ENCODE results near the gene KLHL8. TPM values are rescaled to one million over a fixed set of nuclear protein-coding genes. Genes with fewer than 3 reads are reported as not detected.
A peak's percentile ranks its signal among the peaks of the same experiment; 100 is the strongest.
"Not testable (repeated sequence)": the region's sequence is repeated elsewhere in the genome, so short reads cannot be mapped to it uniquely, and the experiment has no call there.

Gene KLHL8
- total RNA-seq, 3 donors from 2014 or later: 16.4 to 23.0 (median 22.5) TPM

GRCh38 chr4:87153078-87153870 lies 67.1 kb downstream of the KLHL8 start:
- no peak overlapping the region for H3K4me3 ChIP-seq
- H3K36me3 ChIP-seq (ENCODE audit: low read depth): no peaks in the 10 kb centered on the region
- no peak for ATAC-seq
- intact Hi-C loops (cut with DNase I, micrococcal nuclease): loop anchor here (5.0 kb wide), 1 partner anchor 84 kb away; no protein-coding TSS in a partner anchor
- H3K9me3 ChIP-seq: no peaks in the 10 kb centered on the region
- no peak for DNase-seq
- peaks cover 7% of the 10 kb centered on the region for H3K4me1 ChIP-seq (ENCODE audit: low read depth)
- TF ChIP-seq CTCF (IDR thresholded peaks at IDR 0.05): no peak

- Histone ChIP-seq H3K9me3 (no peaks in the 10 kb centered on the region), H3K36me3 (ENCODE audit: low read depth) (no peaks in the 10 kb centered on the region), H3K4me1 (ENCODE audit: low read depth) (peaks cover 7% of the 10 kb centered on the region), H3K4me3 (no peak overlapping the region)
- intact Hi-C loops (cut with DNase I, micrococcal nuclease): loop anchor here (5.0 kb wide), 1 partner anchor 85 kb away; no protein-coding TSS in a partner anchor
- no peak for TF ChIP-seq CTCF (IDR thresholded peaks at IDR 0.05)
- no peak for DNase-seq
- no peak for ATAC-seq
Measured at GRCh38 chr4:87152310-87153041, 67.9 kb downstream of the KLHL8 start.

- DNase-seq (no peak), ATAC-seq (peak; percentile 50)
- no peak overlapping the region for H3K4me3 ChIP-seq
- no peaks in the 10 kb centered on the region for H3K36me3 ChIP-seq (ENCODE audit: low read depth)
- intact Hi-C loops (cut with DNase I, micrococcal nuclease): loop anchor here (5.0 kb wide), 1 partner anchor 86 kb away; no protein-coding TSS in a partner anchor
- no peak for TF ChIP-seq CTCF (IDR thresholded peaks at IDR 0.05)
- H3K4me1 ChIP-seq (ENCODE audit: low read depth): peaks cover 7% of the 10 kb centered on the region
- H3K9me3 ChIP-seq: no peaks in the 10 kb centered on the region
Measured at GRCh38 chr4:87151730-87152129, 68.7 kb downstream of the KLHL8 start.

GRCh38 chr4:87150498-87151261 lies 69.7 kb downstream of the KLHL8 start:
- intact Hi-C loops (cut with DNase I, micrococcal nuclease): loop anchor here (5.0 kb wide), 1 partner anchor 87 kb away; no protein-coding TSS in a partner anchor
- peak; percentile 83 for TF ChIP-seq CTCF (IDR thresholded peaks at IDR 0.05)
- no peaks in the 10 kb centered on the region for H3K9me3 ChIP-seq
- H3K36me3 ChIP-seq (ENCODE audit: low read depth): no peaks in the 10 kb centered on the region
- DNase-seq (peak in 1 of 3 donors; percentile 91), ATAC-seq (peak; percentile 90)
- peaks cover 7% of the 10 kb centered on the region for H3K4me1 ChIP-seq (ENCODE audit: low read depth)
- H3K4me3 ChIP-seq: no peak overlapping the region

- TF ChIP-seq CTCF (IDR thresholded peaks at IDR 0.05): no peak
- Histone ChIP-seq H3K9me3 (no peaks in the 10 kb centered on the region), H3K4me3 (no peak overlapping the region), H3K4me1 (ENCODE audit: low read depth) (peaks cover 11% of the 10 kb centered on the region), H3K36me3 (ENCODE audit: low read depth) (no peaks in the 10 kb centered on the region)
- ATAC-seq (no peak), DNase-seq (no peak)
- intact Hi-C loops (cut with DNase I, micrococcal nuclease): no loop called here
Measured at GRCh38 chr4:87147116-87147515, 73.3 kb downstream of the KLHL8 start.

GRCh38 chr4:87145934-87146333 lies 74.5 kb downstream of the KLHL8 start:
- DNase-seq; ATAC-seq; intact Hi-C loops (cut with DNase I, micrococcal nuclease): not testable (repeated sequence)

More at GRCh38 chr4:87145934-87146333, 74.5 kb downstream of the KLHL8 start:
- not testable (repeated sequence) for H3K9me3 ChIP-seq; H3K4me3 ChIP-seq; H3K36me3 ChIP-seq (ENCODE audit: low read depth)
- H3K4me1 ChIP-seq (ENCODE audit: low read depth): peaks cover 16% of the 10 kb centered on the region

Measured in mucosa of descending colon (tissue), 3 donors.